HEK293 (cell line): ENCODE measurements around the gene NPNT.

Experiments
- BCL6B ChIP-seq: fragments of 450-650 bp; formaldehyde crosslinking; IDR thresholded peaks from 2 replicates; pipeline ENCODE4 v1.5.1; 2017; ENCODE audit warnings: missing biosample characterization, missing genetic modification characterization
- GLIS1 ChIP-seq: fragments of 450-650 bp; formaldehyde crosslinking; IDR thresholded peaks from 2 replicates; pipeline ENCODE4 v1.5.1; 2016; ENCODE audit warnings: missing biosample characterization, missing genetic modification characterization
- PRDM1 ChIP-seq: fragments of 450-650 bp; formaldehyde crosslinking; IDR thresholded peaks from 2 replicates; pipeline ENCODE4; 2016; ENCODE audit warnings: missing biosample characterization, missing genetic modification characterization
- REST ChIP-seq: fragments of 450-650 bp; formaldehyde crosslinking; IDR thresholded peaks from 2 replicates; pipeline ENCODE4 v1.5.1; 2016; ENCODE audit warnings: missing biosample characterization, missing genetic modification characterization
- TCF7L2 ChIP-seq: IDR thresholded peaks from 2 replicates; pipeline ENCODE4 v1.6.1; 2011; ENCODE audit warnings: low read depth, mild to moderate bottlenecking, inconsistent platforms, low read length, moderate library complexity, borderline replicate concordance
- YY1 ChIP-seq: fragments of 450-650 bp; formaldehyde crosslinking; IDR thresholded peaks from 2 replicates; pipeline ENCODE4 v1.5.1; 2018; ENCODE audit warnings: missing biosample characterization, missing genetic modification characterization
- ZFP37 ChIP-seq: fragments of 450-650 bp; formaldehyde crosslinking; IDR thresholded peaks from 2 replicates; pipeline ENCODE4 v1.5.1; 2016; ENCODE audit warnings: missing biosample characterization, missing genetic modification characterization
- ZNF280D ChIP-seq: fragments of 450-650 bp; formaldehyde crosslinking; IDR thresholded peaks from 2 replicates; pipeline ENCODE4 v1.5.1; 2016; ENCODE audit warnings: missing biosample characterization, missing genetic modification characterization
- ZNF311 ChIP-seq: fragments of 450-650 bp; formaldehyde crosslinking; IDR thresholded peaks from 2 replicates; pipeline ENCODE4 v1.5.1; 2017; ENCODE audit warnings: missing biosample characterization, missing genetic modification characterization, borderline replicate concordance
- ZNF354C ChIP-seq: fragments of 450-650 bp; formaldehyde crosslinking; IDR thresholded peaks from 2 replicates; pipeline ENCODE4 v1.5.1; 2016; ENCODE audit warnings: missing biosample characterization, missing genetic modification characterization, low read depth, borderline replicate concordance
- ZNF391 ChIP-seq: fragments of 450-650 bp; formaldehyde crosslinking; IDR thresholded peaks from 2 replicates; pipeline ENCODE4 v1.5.1; 2016; ENCODE audit warnings: low read depth, missing biosample characterization, missing genetic modification characterization, borderline replicate concordance
- ZSCAN23 ChIP-seq: fragments of 450-650 bp; formaldehyde crosslinking; IDR thresholded peaks from 2 replicates; pipeline ENCODE4 v1.5.1; 2016; ENCODE audit warnings: missing biosample characterization, missing genetic modification characterization
- TF ChIP-seq, protein P1 (sequence below): fragments of 450-650 bp; formaldehyde crosslinking; IDR thresholded peaks from 2 replicates; pipeline ENCODE4 v1.5.1; 2016; ENCODE audit warnings: missing biosample characterization, missing genetic modification characterization
- TF ChIP-seq, protein P2 (sequence below): fragments of 450-650 bp; formaldehyde crosslinking; IDR thresholded peaks from 2 replicates; pipeline ENCODE4 v1.5.1; 2016; ENCODE audit warnings: missing biosample characterization, missing genetic modification characterization, low read depth

- TF ChIP-seq REST (tag by site-specific recombination), result no peak
- TF ChIP-seq, protein P1, sequence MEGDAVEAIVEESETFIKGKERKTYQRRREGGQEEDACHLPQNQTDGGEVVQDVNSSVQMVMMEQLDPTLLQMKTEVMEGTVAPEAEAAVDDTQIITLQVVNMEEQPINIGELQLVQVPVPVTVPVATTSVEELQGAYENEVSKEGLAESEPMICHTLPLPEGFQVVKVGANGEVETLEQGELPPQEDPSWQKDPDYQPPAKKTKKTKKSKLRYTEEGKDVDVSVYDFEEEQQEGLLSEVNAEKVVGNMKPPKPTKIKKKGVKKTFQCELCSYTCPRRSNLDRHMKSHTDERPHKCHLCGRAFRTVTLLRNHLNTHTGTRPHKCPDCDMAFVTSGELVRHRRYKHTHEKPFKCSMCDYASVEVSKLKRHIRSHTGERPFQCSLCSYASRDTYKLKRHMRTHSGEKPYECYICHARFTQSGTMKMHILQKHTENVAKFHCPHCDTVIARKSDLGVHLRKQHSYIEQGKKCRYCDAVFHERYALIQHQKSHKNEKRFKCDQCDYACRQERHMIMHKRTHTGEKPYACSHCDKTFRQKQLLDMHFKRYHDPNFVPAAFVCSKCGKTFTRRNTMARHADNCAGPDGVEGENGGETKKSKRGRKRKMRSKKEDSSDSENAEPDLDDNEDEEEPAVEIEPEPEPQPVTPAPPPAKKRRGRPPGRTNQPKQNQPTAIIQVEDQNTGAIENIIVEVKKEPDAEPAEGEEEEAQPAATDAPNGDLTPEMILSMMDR (tag by site-specific recombination), result no peak
- TF ChIP-seq, protein P2, sequence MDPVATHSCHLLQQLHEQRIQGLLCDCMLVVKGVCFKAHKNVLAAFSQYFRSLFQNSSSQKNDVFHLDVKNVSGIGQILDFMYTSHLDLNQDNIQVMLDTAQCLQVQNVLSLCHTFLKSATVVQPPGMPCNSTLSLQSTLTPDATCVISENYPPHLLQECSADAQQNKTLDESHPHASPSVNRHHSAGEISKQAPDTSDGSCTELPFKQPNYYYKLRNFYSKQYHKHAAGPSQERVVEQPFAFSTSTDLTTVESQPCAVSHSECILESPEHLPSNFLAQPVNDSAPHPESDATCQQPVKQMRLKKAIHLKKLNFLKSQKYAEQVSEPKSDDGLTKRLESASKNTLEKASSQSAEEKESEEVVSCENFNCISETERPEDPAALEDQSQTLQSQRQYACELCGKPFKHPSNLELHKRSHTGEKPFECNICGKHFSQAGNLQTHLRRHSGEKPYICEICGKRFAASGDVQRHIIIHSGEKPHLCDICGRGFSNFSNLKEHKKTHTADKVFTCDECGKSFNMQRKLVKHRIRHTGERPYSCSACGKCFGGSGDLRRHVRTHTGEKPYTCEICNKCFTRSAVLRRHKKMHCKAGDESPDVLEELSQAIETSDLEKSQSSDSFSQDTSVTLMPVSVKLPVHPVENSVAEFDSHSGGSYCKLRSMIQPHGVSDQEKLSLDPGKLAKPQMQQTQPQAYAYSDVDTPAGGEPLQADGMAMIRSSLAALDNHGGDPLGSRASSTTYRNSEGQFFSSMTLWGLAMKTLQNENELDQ, result no peak
- TF ChIP-seq ZNF311 (tag by site-specific recombination), result no peak
- no peak for TF ChIP-seq GLIS1 (tag by site-specific recombination)
- no peak for TF ChIP-seq ZNF391 (tag by site-specific recombination)
- TF ChIP-seq TCF7L2, result no peak
- no peak for TF ChIP-seq ZNF280D (tag by site-specific recombination)
- no peak for TF ChIP-seq ZFP37 (tag by site-specific recombination)
- TF ChIP-seq PRDM1, result no peak
- no peak for TF ChIP-seq YY1 (tag by site-specific recombination)
- TF ChIP-seq BCL6B (tag by site-specific recombination), result no peak
- no peak for TF ChIP-seq ZNF354C (tag by site-specific recombination)
- no peak for TF ChIP-seq ZSCAN23 (tag by site-specific recombination)
Observed at GRCh38 chr4:105930698-105931097, 35.4 kb downstream of the NPNT start.
